Body of pancreas (tissue), 4 donors: ENCODE results near the gene ZNF80. TPM values are rescaled to one million over a fixed set of nuclear protein-coding genes. Genes with fewer than 3 reads are reported as not detected.
"Not testable (repeated sequence)": the region's sequence is repeated elsewhere in the genome, so short reads cannot be mapped to it uniquely, and the experiment has no call there.

Experiments used
- ATAC-seq: fragments of 150-250 bp; one replicate; pipeline ENCODE4 v1.9.1; 2016
- DNase-seq, 4 donors: peaks; one replicate each; pipeline ENCODE4 v3.0.0-alpha.2; 2019
- H3K27ac ChIP-seq, 4 donors: fragments of 200-600 bp; sonication (generic); 1 replicate in 3 of 4; 2 replicates in 1 of 4; pipeline versions ENCODE4 v1.5.1 to v1.6.1; 2016 to 2019; ENCODE audit warnings: mild to moderate bottlenecking in 1 of 4, mixed read lengths in 1 of 4, moderate library complexity in 1 of 4
- H3K27me3 ChIP-seq, 2 donors: fragments of 200-600 bp; sonication (generic); one replicate each; pipeline ENCODE4 v1.6.0; 2016; ENCODE audit warnings: mild to moderate bottlenecking in 1 of 2
- H3K36me3 ChIP-seq, 2 donors: fragments of 200-600 bp; sonication (generic); replicated peaks in 1 of 2; 2 replicates each; pipeline ENCODE4 v1.5.1; 2016; ENCODE audit warnings: low read depth in 2 of 2; ENCODE audit not compliant: insufficient read depth in 1 of 2
- H3K4me1 ChIP-seq: fragments of 200-600 bp; sonication (generic); one replicate; pipeline ENCODE4 v1.6.0; 2016
- H3K4me3 ChIP-seq, 2 donors: fragments of 200-600 bp; sonication (generic); 1 replicate in 1 of 2; 2 replicates in 1 of 2; pipeline ENCODE4 v1.5.1; 2016 to 2019
- H3K9me3 ChIP-seq, 3 donors: fragments of 200-600 bp; sonication (generic); 1 replicate in 2 of 3; 2 replicates in 1 of 3; pipeline ENCODE4 v1.5.1; 2016
- CTCF ChIP-seq, 7 experiments: fragments of 450-650 bp in 4 of 7; fragments of 200-600 bp in 3 of 7; sonication (generic) in 3 of 7; IDR thresholded peaks; one replicate each; pipeline ENCODE4 v1.5.1; 2016 to 2019; ENCODE audit warnings: antibody characterized with exemption in 7 of 7
- POLR2A ChIP-seq, 3 donors: fragments of 450-650 bp; IDR thresholded peaks; one replicate each; pipeline ENCODE4 v1.6.1; 2016; ENCODE audit warnings: antibody characterized with exemption in 3 of 3, mild to moderate bottlenecking in 2 of 3
- WGBS, 2 donors: methylation state at CpG; one replicate each; pipeline ENCODE4 v1.1.5; 2017; 5-methylcytosine and 5-hydroxymethylcytosine counted together
- intact Hi-C: fragments of 100-400 bp; cut with DNase I; formaldehyde crosslinking; loops from one replicate; pipeline ENCODE4 v1.15.1; 2023
- total RNA-seq, 2 donors: library from RNA; depleted of rRNA; stranded (reverse); fragments of >200 nt; gene quantifications; one replicate each; pipeline ENCODE4 v1.1.0, GENCODE V29; 2016

The ZNF80 gene
- total RNA-seq: not detected

GRCh38 chr3:114237478-114237877 lies at the start of gene ZNF80:
ZNF80 (minus strand) TSS chr3:114237578; CDS start chr3:114237074, 504 bp downstream.
- H3K4me3 ChIP-seq, H3K4me1 ChIP-seq, H3K9me3 ChIP-seq, H3K27ac ChIP-seq, H3K36me3 ChIP-seq, ATAC-seq, H3K27me3 ChIP-seq, intact Hi-C loops, DNase-seq: not testable (repeated sequence)
- WGBS, 2 donors: 50 to 76% methylated on average over 5 to 6 of the region's 6 CpGs

- H3K27me3 ChIP-seq: no peaks in the 10 kb centered on the region
- H3K27ac ChIP-seq: no peak overlapping the region
- no peaks in the 10 kb centered on the region for H3K4me1 ChIP-seq
- WGBS, 2 donors: 78 to 81% methylated on average over 2 of the region's 2 CpGs
- no peak for DNase-seq
- no peak for ATAC-seq
- intact Hi-C loops: no loop called here
- H3K9me3 ChIP-seq: no peaks in the 10 kb centered on the region
- H3K36me3 ChIP-seq: no peaks in the 10 kb centered on the region
- no peak for TF ChIP-seq CTCF (IDR thresholded peaks at IDR 0.05)
- TF ChIP-seq POLR2A (IDR thresholded peaks at IDR 0.05): no peak
- no peak overlapping the region for H3K4me3 ChIP-seq
These were observed 48.9 kb upstream of the ZNF80 start for GRCh38 chr3:114286266-114286665.

- no peaks in the 10 kb centered on the region for H3K4me1 ChIP-seq
- no peak for ATAC-seq
- no peaks in the 10 kb centered on the region for H3K36me3 ChIP-seq
- H3K27me3 ChIP-seq: no peaks in the 10 kb centered on the region
- H3K4me3 ChIP-seq: no peak overlapping the region
- TF ChIP-seq CTCF (IDR thresholded peaks at IDR 0.05): no peak
- TF ChIP-seq POLR2A (IDR thresholded peaks at IDR 0.05): no peak
- no peaks in the 10 kb centered on the region for H3K9me3 ChIP-seq
- whole genome bisulfite sequencing, 2 donors: 84 to 88% methylated on average over 3 of the region's 3 CpGs
- no peak for DNase-seq
- no peak overlapping the region for H3K27ac ChIP-seq
- intact Hi-C loops: no loop called here
These were observed 48.4 kb upstream of the ZNF80 start for GRCh38 chr3:114285648-114286230.

- TF ChIP-seq CTCF (IDR thresholded peaks at IDR 0.05) (no peak), POLR2A (IDR thresholded peaks at IDR 0.05) (no peak)
- Histone ChIP-seq H3K36me3 (no peaks in the 10 kb centered on the region), H3K27ac (no peak overlapping the region), H3K4me3 (no peak overlapping the region), H3K27me3 (no peaks in the 10 kb centered on the region), H3K9me3 (no peaks in the 10 kb centered on the region), H3K4me1 (no peaks in the 10 kb centered on the region)
- intact Hi-C loops: no loop called here
- WGBS, 2 donors: 91 to 94% methylated on average over 1 of the region's 1 CpG
- DNase-seq: no peak
- ATAC-seq: no peak
These were observed 47.3 kb upstream of the ZNF80 start for GRCh38 chr3:114284644-114285043.

- H3K9me3 ChIP-seq, intact Hi-C loops, H3K4me1 ChIP-seq, H3K27ac ChIP-seq, DNase-seq, H3K4me3 ChIP-seq, H3K27me3 ChIP-seq, H3K36me3 ChIP-seq, ATAC-seq: not testable (repeated sequence)
- WGBS, 2 donors: 90 to 93% methylated on average over 15 to 18 of the region's 26 CpGs
These were observed 39.5 kb upstream of the ZNF80 start for GRCh38 chr3:114276856-114277255.

GRCh38 chr3:114274929-114275328 lies 37.6 kb upstream of the ZNF80 start:
- 69 to 75% methylated on average over 1 of the region's 1 CpG for WGBS, 2 donors
- no peak overlapping the region for H3K27ac ChIP-seq
- no peak for TF ChIP-seq CTCF (IDR thresholded peaks at IDR 0.05)
- no peak for TF ChIP-seq POLR2A (IDR thresholded peaks at IDR 0.05)
- H3K4me3 ChIP-seq: no peak overlapping the region
- H3K4me1 ChIP-seq: no peaks in the 10 kb centered on the region
- no peaks in the 10 kb centered on the region for H3K9me3 ChIP-seq
- H3K36me3 ChIP-seq: no peaks in the 10 kb centered on the region
- H3K27me3 ChIP-seq: no peaks in the 10 kb centered on the region
- ATAC-seq: no peak
- DNase-seq: no peak
- intact Hi-C loops: no loop called here
